GM12878 (cell line): ENCODE data around the gene PAQR8. TPM values are rescaled to one million over a fixed set of nuclear protein-coding genes. Genes with fewer than 3 reads are reported as not detected.

Source experiments
- ATAC-seq: fragments of 200-7000 bp; cut with Tn5 transposase; 3 replicates; pipeline ENCODE4 v1.9.1; 2020; ENCODE audit warnings: mild to moderate bottlenecking, moderate library complexity
- BruUV-seq: library from RNA; stranded (reverse); fragments of 400-500 nt; replicated peaks from 2 replicates; lab custom pipeline; 2021; lab: Mats Ljungman, UMichigan
- CTCF ChIA-PET: fragments of 300-600 bp; sonication (Branson Sonifier 250); formaldehyde crosslinking; extraction: SDS; loops from one replicate; lab custom pipeline; 2021; ENCODE audit warnings: inconsistent platforms; lab: Yijun Ruan, JAX
- POLR2A ChIA-PET: fragments of 350-600 bp; formaldehyde crosslinking; extraction: SDS; loops from one replicate; lab custom pipeline; 2021; ENCODE audit warnings: inconsistent platforms; lab: Charles Lee
- RAD21 ChIA-PET: fragments of 300-600 bp; sonication (Branson Sonifier 250); formaldehyde crosslinking; loops from one replicate; lab custom pipeline; 2023; ENCODE audit warnings: antibody characterized with exemption; ENCODE audit not compliant: unreplicated experiment; lab: Charles Lee
- SMC1A ChIA-PET: fragments of 300-600 bp; sonication (Branson Sonifier 250); formaldehyde crosslinking; loops from one replicate; lab custom pipeline; 2023; ENCODE audit not compliant: unreplicated experiment, uncharacterized antibody; lab: Charles Lee
- DNase-seq: peaks from one replicate; pipeline ENCODE4 v3.0.0-alpha.2; 2011; ENCODE audit warnings: low read depth, low spot score
- FAIRE-seq: peaks from 3 replicates; lab custom pipeline; 2011; peaks lifted over from hg19 to GRCh38; lab: Jason Lieb, UNC
- H2AFZ ChIP-seq: 2 replicates; pipeline ENCODE4 v1.6.0; 2011; ENCODE audit warnings: low read depth, low read length, control low read depth; ENCODE audit not compliant: control insufficient read depth
- H3K27ac ChIP-seq: 2 replicates; pipeline ENCODE4 v1.5.1; 2011; ENCODE audit warnings: control low read depth; ENCODE audit not compliant: control insufficient read depth, insufficient read depth
- H3K27me3 ChIP-seq, 2 experiments: replicated peaks in 1 of 2; 2 replicates each; pipeline versions ENCODE4 v1.6.0 to v1.6.1; 2011; ENCODE audit warnings: low read length in 1 of 2; ENCODE audit not compliant: control insufficient read depth in 2 of 2, insufficient read depth in 2 of 2
- H3K36me3 ChIP-seq, 2 experiments: 2 replicates each; pipeline ENCODE4 v1.5.1; 2011; ENCODE audit warnings: low read length in 1 of 2; ENCODE audit not compliant: control insufficient read depth in 2 of 2, insufficient read depth in 2 of 2
- H3K4me1 ChIP-seq: 2 replicates; pipeline ENCODE4 v1.6.1; 2011; ENCODE audit warnings: mild to moderate bottlenecking, low read length, moderate library complexity, mixed read lengths; ENCODE audit not compliant: control insufficient read depth, insufficient read depth
- H3K4me2 ChIP-seq: 2 replicates; pipeline ENCODE4 v1.6.0; 2011; ENCODE audit warnings: control low read depth; ENCODE audit not compliant: control insufficient read depth, insufficient read depth
- H3K4me3 ChIP-seq: fragments of 200-600 bp; sonication (generic); 2 replicates; pipeline ENCODE4 v1.5.1; 2016
- H3K79me2 ChIP-seq: 2 replicates; pipeline ENCODE4 v1.6.0; 2011; ENCODE audit warnings: low read length; ENCODE audit not compliant: control insufficient read depth, insufficient read depth
- H3K9ac ChIP-seq: 2 replicates; pipeline ENCODE4 v1.8.0; 2011; ENCODE audit warnings: low read length, control low read depth, mixed read lengths; ENCODE audit not compliant: control insufficient read depth, insufficient read depth
- H3K9me3 ChIP-seq: replicated peaks from 3 replicates; pipeline ENCODE4 v1.5.1; 2011; ENCODE audit warnings: mild to moderate bottlenecking, low read length; ENCODE audit not compliant: control insufficient read depth, insufficient read depth
- H4K20me1 ChIP-seq: 2 replicates; pipeline ENCODE4 v1.6.0; 2011; ENCODE audit not compliant: control insufficient read depth, insufficient read depth
- ATF7 ChIP-seq: fragments of 450-650 bp; IDR thresholded peaks from 2 replicates; pipeline ENCODE4 v1.6.1; 2016; ENCODE audit warnings: low read depth, mild to moderate bottlenecking
- CEBPB ChIP-seq, 2 experiments: fragments of 150-350 bp in 1 of 2; IDR thresholded peaks; 2 replicates each; pipeline ENCODE4 v1.6.1; 2012 to 2014; ENCODE audit warnings: low read depth in 2 of 2, low read length in 2 of 2, borderline replicate concordance in 1 of 2, inconsistent platforms in 1 of 2
- EP300 ChIP-seq, 2 experiments: fragments of 150-350 bp in 1 of 2; IDR thresholded peaks; 2 replicates each; pipeline ENCODE4 v1.6.1; 2011 to 2012; ENCODE audit warnings: low read depth in 2 of 2, low read length in 2 of 2, borderline replicate concordance in 1 of 2, improper control_type of control experiment in 1 of 2, inconsistent platforms in 1 of 2; ENCODE audit not compliant: control insufficient read depth in 1 of 2
- NFYB ChIP-seq: IDR thresholded peaks from 2 replicates; pipeline ENCODE4 v1.6.1; 2011; ENCODE audit warnings: low read depth, mild to moderate bottlenecking, low read length, improper control_type of control experiment, moderate library complexity; ENCODE audit not compliant: insufficient read depth
- NR2C2 ChIP-seq: IDR thresholded peaks from 2 replicates; pipeline ENCODE4 v1.6.1; 2011; ENCODE audit warnings: borderline replicate concordance, low read depth; ENCODE audit not compliant: control insufficient read depth, insufficient read length
- POLR2AphosphoS2 ChIP-seq: IDR thresholded peaks from 2 replicates; pipeline ENCODE4 v1.6.1; 2011; ENCODE audit warnings: low read depth, mild to moderate bottlenecking, low read length, improper control_type of control experiment, moderate library complexity
- WGBS: methylation state at CpG from one replicate; pipeline ENCODE4 v1.1.6; 2016; ENCODE audit warnings: low lambda C conversion rate; ENCODE audit not compliant: insufficient replicate concordance, insufficient coverage; ENCODE audit errors: missing lambda C conversion rate; 5-methylcytosine and 5-hydroxymethylcytosine counted together
- in situ Hi-C: fragments of 300-500 bp; cut with MboI; formaldehyde crosslinking; loops from 9 replicates; pipeline ENCODE4 v1.14.3; 2018; ENCODE audit warnings: mixed read lengths
- intact Hi-C: fragments of 100-400 bp; cut with micrococcal nuclease; formaldehyde crosslinking; loops from one replicate; pipeline ENCODE4 v1.14.2; 2022; ENCODE audit not compliant: unreplicated experiment
- polyA plus RNA-seq, 11 experiments: library from polyadenylated mRNA; depleted of rRNA in 4 of 11; unstranded in 6 of 11; stranded (reverse) in 5 of 11; fragments of >200 nt; fragmentation: Nextera tagmentation in 4 of 11; fragmentation: Illumina TruSeq in 1 of 11; extraction: Ambion mirVana in 4 of 11; extraction: Trizol in 1 of 11; gene quantifications; 1 replicate in 1 of 11; 2 replicates in 10 of 11; pipeline versions ENCODE4 v1.2.1 to v1.2.3, GENCODE V29; 2011 to 2016; ENCODE audit warnings: inconsistent platforms in 2 of 11, missing spikeins in 2 of 11, low read depth in 1 of 11
- total RNA-seq, 4 experiments: library from RNA; depleted of rRNA in 3 of 4; stranded (reverse); fragments of >200 nt in 3 of 4; fragmentation: Illumina TruSeq in 1 of 4; extraction: Trizol in 1 of 4; gene quantifications; 2 replicates each; pipeline versions ENCODE4 v1.2.1 to v1.2.3, GENCODE V29; 2013 to 2021
- TF ChIP-seq, protein P1 (sequence below): fragments of 450-650 bp; IDR thresholded peaks from 2 replicates; pipeline ENCODE4 v1.6.1; 2014; ENCODE audit warnings: mild to moderate bottlenecking

Gene PAQR8
- total and polyA plus RNA-seq, 10 of the 15 experiments (the other 5 are each of a cell fraction or from before 2014, with no cell fraction given) = 3.9 to 22.4 (median 14.6) TPM

DNA sequence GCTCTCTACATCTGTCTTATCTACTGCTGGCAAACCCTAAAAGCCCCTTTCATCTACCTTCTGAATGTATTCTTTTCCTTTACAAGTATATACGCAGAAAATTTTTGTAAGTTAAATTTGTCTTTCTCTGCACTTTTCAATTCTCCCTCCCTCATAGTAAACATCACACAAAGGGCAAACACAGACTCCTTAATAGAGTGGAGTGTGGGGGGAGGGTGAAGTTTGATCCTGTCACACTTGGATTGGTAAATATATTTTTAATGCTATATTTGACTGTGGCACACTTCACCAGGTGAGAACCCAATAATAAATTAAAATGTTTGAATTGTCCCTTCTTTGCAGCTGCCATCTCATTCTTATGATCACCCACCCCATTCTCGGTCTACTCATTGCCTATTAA is 33.2 kb upstream of the PAQR8 start:
- no peak for ATAC-seq
- no peak for DNase-seq
- BruUV-seq = no TSS peak
- RAD21 ChIA-PET = no interaction called here
- no peaks in the 10 kb centered on the region for H3K27me3 ChIP-seq
- intact Hi-C loops = no loop called here
- TF ChIP-seq NR2C2 = no peak
- TF ChIP-seq POLR2AphosphoS2 = no peak
- no peak for TF ChIP-seq EP300 (IDR thresholded peaks at IDR 0.05; ENCODE audit: borderline replicate concordance in 1 of 2, control insufficient read depth in 1 of 2, low read depth in 2 of 2, low read length in 2 of 2)
- TF ChIP-seq NFYB = no peak
- H3K4me1 ChIP-seq = peaks cover 3% of the 10 kb centered on the region
- H3K9me3 ChIP-seq = no peaks in the 10 kb centered on the region
- POLR2A ChIA-PET = no interaction called here
- no peak overlapping the region for H3K4me3 ChIP-seq
- H3K36me3 ChIP-seq = no peaks in the 10 kb centered on the region
- H2AFZ ChIP-seq = no peak overlapping the region
- CTCF ChIA-PET = interaction anchor here (0.7 to 1.5 kb wide), 4 partner anchors 9 to 1725 kb away, joined by 3 to 4 read pairs (median 4); no protein-coding TSS in a partner anchor
- SMC1A ChIA-PET = interaction anchor here (0.7 to 2.2 kb wide), 5 partner anchors 8 to 48 kb away, joined by 3 to 8 read pairs (median 3); no protein-coding TSS in a partner anchor
- in situ Hi-C loops = no loop called here
- no peak overlapping the region for H3K4me2 ChIP-seq
- H3K9ac ChIP-seq = no peak overlapping the region
- H3K79me2 ChIP-seq = no peaks in the 10 kb centered on the region
- no peaks in the 10 kb centered on the region for H4K20me1 ChIP-seq
- 89% methylated on average over 2 of the region's 2 CpGs for WGBS
- FAIRE-seq = no peak
- no peak overlapping the region for H3K27ac ChIP-seq

DNA sequence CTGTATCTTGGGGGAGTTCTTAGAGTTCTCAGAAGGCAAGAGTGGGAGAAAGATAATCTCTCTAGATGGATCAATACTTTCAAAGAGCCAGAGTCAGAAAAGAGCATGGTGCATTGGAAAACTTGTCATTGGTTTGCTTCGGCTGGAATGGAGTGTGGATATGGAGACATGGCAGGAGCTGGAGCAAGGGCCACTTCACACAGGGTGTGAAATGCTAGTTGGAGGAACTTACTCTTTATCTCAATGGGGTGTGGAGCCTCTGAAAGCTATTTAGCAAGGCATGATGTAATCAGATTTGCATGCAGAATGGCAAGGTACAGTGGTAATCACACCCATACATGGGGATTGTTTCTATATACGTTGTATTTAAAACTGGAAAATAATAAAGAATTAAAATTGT is 31.5 kb upstream of the PAQR8 start:
- ChIA-PET CTCF (interaction anchor here (1.5 kb wide), 1 partner anchor 23 kb away, joined by 4 read pairs; no protein-coding TSS in a partner anchor), RAD21 (interaction anchor here (1.3 kb wide), 1 partner anchor 11 kb away, joined by 4 read pairs; no protein-coding TSS in a partner anchor), SMC1A (interaction anchor here (0.8 to 3.2 kb wide), 7 partner anchors 9 to 59 kb away, joined by 3 to 16 read pairs (median 3); no protein-coding TSS in a partner anchor), POLR2A (interaction anchor here (1.1 to 1.3 kb wide), 3 partner anchors 11 to 26 kb away, joined by 3 to 4 read pairs (median 4); no protein-coding TSS in a partner anchor)
- FAIRE-seq (no peak), ATAC-seq (peak; percentile 55), DNase-seq (no peak)
- H3K9me3 ChIP-seq = no peaks in the 10 kb centered on the region
- intact Hi-C loops (no loop called here), in situ Hi-C loops (no loop called here)
- no peak overlapping the region for H3K4me3 ChIP-seq
- no TSS peak for BruUV-seq
- TF ChIP-seq, protein P1, sequence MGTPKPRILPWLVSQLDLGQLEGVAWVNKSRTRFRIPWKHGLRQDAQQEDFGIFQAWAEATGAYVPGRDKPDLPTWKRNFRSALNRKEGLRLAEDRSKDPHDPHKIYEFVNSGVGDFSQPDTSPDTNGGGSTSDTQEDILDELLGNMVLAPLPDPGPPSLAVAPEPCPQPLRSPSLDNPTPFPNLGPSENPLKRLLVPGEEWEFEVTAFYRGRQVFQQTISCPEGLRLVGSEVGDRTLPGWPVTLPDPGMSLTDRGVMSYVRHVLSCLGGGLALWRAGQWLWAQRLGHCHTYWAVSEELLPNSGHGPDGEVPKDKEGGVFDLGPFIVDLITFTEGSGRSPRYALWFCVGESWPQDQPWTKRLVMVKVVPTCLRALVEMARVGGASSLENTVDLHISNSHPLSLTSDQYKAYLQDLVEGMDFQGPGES = no peak
- TF ChIP-seq CEBPB (IDR thresholded peaks at IDR 0.05; ENCODE audit: borderline replicate concordance in 1 of 2, low read depth in 2 of 2, low read length in 2 of 2) (no peak), ATF7 (peak; percentile 47; the same call in 1 of the 2 replicates)
- no peak overlapping the region for H3K9ac ChIP-seq
- H3K36me3 ChIP-seq = no peaks in the 10 kb centered on the region
- no peaks in the 10 kb centered on the region for H3K79me2 ChIP-seq
- no peaks in the 10 kb centered on the region for H4K20me1 ChIP-seq
- H3K4me1 ChIP-seq = peaks cover 3% of the 10 kb centered on the region
- 24% methylated on average over 2 of the region's 2 CpGs for WGBS
- no peak overlapping the region for H2AFZ ChIP-seq
- no peaks in the 10 kb centered on the region for H3K27me3 ChIP-seq
- H3K27ac ChIP-seq = no peak overlapping the region
- no peak overlapping the region for H3K4me2 ChIP-seq
